ENCODE results near the gene ARMC6. TPM values are rescaled to one million over a fixed set of nuclear protein-coding genes. Genes with fewer than 3 reads are reported as not detected.

The ARMC6 gene
- total RNA-seq, 4 donors from 2014 or later: 11.3 to 41.0 (median 21.9) TPM

- TF ChIP-seq POLR2A (IDR thresholded peaks at IDR 0.05): no peak
- no peak for TF ChIP-seq CTCF (IDR thresholded peaks at IDR 0.05)
- intact Hi-C loops (cut with DNase I; ENCODE audit: low total_unique reads): no loop called here
- WGBS, 2 donors: 67 to 76% methylated on average over 11 of the region's 11 CpGs
- H3K4me3 ChIP-seq (ENCODE audit: low read depth, poor library complexity, severe bottlenecking): no peak overlapping the region
- DNase-seq (ENCODE audit: low spot score in 2 of 2): peak in 1 of 2 donors; percentile 36
Observed at GRCh38 chr19:19067276-19068072, 34.1 kb downstream of the ARMC6 start.

- TF ChIP-seq POLR2A (IDR thresholded peaks at IDR 0.05) (no peak), CTCF (IDR thresholded peaks at IDR 0.05) (no peak)
- no peak for DNase-seq (ENCODE audit: low spot score in 2 of 2)
- no peak overlapping the region for H3K4me3 ChIP-seq (ENCODE audit: low read depth, poor library complexity, severe bottlenecking)
- intact Hi-C loops (cut with DNase I; ENCODE audit: low total_unique reads): no loop called here
- WGBS, 2 donors: 59 to 69% methylated on average over 11 of the region's 11 CpGs
Observed at GRCh38 chr19:19068659-19069654, 35.6 kb downstream of the ARMC6 start.

GRCh38 chr19:19071897-19072296, 38.5 kb downstream of the ARMC6 start:
- H3K4me3 ChIP-seq (ENCODE audit: low read depth, poor library complexity, severe bottlenecking): no peak overlapping the region
- intact Hi-C loops (cut with DNase I; ENCODE audit: low total_unique reads): no loop called here
- TF ChIP-seq POLR2A (IDR thresholded peaks at IDR 0.05) (no peak), CTCF (IDR thresholded peaks at IDR 0.05) (no peak)
- no peak for DNase-seq (ENCODE audit: low spot score in 2 of 2)
- 95 to 96% methylated on average over 8 of the region's 8 CpGs for WGBS, 2 donors

- 74 to 81% methylated on average over 13 of the region's 13 CpGs for WGBS, 2 donors
Observed at GRCh38 chr19:19074196-19074882, 40.9 kb downstream of the ARMC6 start.

More at GRCh38 chr19:19074196-19074882, 40.9 kb downstream of the ARMC6 start:
- intact Hi-C loops (cut with DNase I; ENCODE audit: low total_unique reads): no loop called here
- H3K4me3 ChIP-seq (ENCODE audit: low read depth, poor library complexity, severe bottlenecking): no peak overlapping the region
- TF ChIP-seq CTCF (IDR thresholded peaks at IDR 0.05) (no peak), POLR2A (IDR thresholded peaks at IDR 0.05) (no peak)
- DNase-seq (ENCODE audit: low spot score in 2 of 2): no peak
